GM21447 (cell line): ENCODE data around the gene PYCR2.
"Not testable (repeated sequence)": the region's sequence is repeated elsewhere in the genome, so short reads cannot be mapped to it uniquely, and the experiment has no call there.

ENCODE experiments used
- ATAC-seq: cut with Tn5 transposase; IDR thresholded peaks from one replicate; pipeline ENCODE4 v1.9.1; 2021; ENCODE audit not compliant: unreplicated experiment

The PYCR2 gene

GRCh38 chr1:225923692-225924555, at the start of gene PYCR2:
TSS of gene PYCR2 (minus strand) at chr1:225924250. CDS start at chr1:225924110, 140 bp downstream.
- ATAC-seq: peak; percentile 98

DNA sequence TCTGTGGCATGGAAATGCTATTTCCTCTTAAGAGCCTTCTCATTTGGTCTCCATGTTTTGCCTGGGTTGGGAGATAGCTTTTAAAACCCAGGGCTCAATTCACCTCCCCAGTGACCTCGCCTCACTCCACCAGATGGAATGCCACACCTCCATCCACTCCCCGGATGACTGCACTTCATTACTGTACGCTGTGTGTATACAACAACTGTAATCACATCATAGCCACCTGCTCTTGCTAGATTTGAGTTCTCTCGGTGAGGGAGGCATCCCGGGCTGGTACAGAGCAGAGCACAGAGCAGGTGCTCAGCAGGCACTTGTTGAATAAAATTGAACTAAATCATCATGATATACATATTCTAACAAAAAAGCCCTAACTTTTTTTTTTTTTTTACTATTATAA, 49.1 kb upstream of the PYCR2 start:
- no peak for ATAC-seq

- ATAC-seq: no peak
These were observed 48.5 kb upstream of the PYCR2 start for GRCh38 chr1:225972344-225973152.

GRCh38 chr1:225970592-225971157, 46.6 kb upstream of the PYCR2 start:
- ATAC-seq: not testable (repeated sequence)

- ATAC-seq: not testable (repeated sequence)
These were observed 45.7 kb upstream of the PYCR2 start for GRCh38 chr1:225969751-225970150.

DNA sequence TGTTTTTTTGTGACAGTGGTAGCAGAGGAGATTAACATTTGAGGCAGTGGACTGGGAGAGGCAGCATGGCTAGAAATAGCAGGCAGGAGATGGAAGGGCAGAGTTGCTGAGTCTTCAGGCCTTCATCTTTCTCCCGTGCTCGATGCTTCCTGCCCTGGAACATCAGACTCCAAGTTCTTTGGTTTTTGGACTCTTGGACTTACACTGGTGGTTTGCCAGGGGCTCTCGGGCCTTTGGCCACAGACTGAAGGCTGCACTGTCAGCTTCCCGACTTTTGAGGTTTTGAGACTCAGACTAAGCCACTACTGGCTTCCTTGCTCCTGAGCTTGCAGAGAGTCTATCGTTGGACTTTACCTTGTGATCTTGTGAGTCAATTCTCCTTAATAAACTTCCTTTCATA, 41.2 kb upstream of the PYCR2 start:
- no peak for ATAC-seq

GRCh38 chr1:225963735-225964530, 39.9 kb upstream of the PYCR2 start:
- no peak for ATAC-seq

GRCh38 chr1:225962440-225962975, 38.5 kb upstream of the PYCR2 start:
- peak; percentile 82 for ATAC-seq

GRCh38 chr1:225961659-225962439, 37.8 kb upstream of the PYCR2 start:
- peak; percentile 9 for ATAC-seq

DNA sequence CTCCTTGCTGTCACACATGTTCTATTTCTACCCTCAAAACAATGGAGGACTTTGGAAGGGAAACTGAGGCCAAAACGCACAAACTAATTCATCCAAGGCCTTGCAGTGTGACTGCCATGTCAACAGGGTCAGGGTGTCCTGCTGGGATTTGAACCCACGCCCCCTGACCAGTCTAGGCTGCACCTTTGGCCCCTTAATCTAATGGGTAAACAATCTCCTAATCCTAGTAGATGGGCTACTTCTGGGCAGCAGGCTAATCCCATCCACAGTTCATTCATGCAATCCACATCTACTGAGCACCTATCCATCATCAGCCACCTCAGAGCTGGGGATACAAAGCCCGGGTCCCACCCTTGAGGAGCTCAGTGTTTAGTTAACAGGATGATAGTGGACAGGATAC, 34.0 kb upstream of the PYCR2 start:
- ATAC-seq: no peak

- ATAC-seq: no peak
These were observed 30.7 kb upstream of the PYCR2 start for GRCh38 chr1:225954753-225955152.

DNA sequence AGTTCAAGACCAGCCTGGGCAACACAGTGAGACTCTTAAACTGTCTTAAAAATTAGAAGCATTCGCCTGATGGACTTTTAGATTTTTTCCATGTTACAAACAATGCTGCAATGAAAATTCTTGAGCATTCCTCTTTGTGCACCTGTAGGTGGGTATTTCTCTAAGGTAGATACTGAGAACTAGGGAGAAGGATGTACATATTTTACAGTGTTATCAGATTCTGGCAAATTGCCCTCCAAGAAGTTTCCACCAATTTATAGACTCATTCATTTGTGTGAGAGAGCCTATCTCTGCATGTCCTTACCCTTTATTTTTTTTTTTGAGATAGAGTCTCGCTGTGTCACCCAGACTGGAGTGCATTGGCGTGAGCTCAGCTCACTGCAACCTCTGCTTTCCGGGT, 29.3 kb upstream of the PYCR2 start:
- no peak for ATAC-seq

- no peak for ATAC-seq
These were observed 27.0 kb upstream of the PYCR2 start for GRCh38 chr1:225950905-225951497.

DNA sequence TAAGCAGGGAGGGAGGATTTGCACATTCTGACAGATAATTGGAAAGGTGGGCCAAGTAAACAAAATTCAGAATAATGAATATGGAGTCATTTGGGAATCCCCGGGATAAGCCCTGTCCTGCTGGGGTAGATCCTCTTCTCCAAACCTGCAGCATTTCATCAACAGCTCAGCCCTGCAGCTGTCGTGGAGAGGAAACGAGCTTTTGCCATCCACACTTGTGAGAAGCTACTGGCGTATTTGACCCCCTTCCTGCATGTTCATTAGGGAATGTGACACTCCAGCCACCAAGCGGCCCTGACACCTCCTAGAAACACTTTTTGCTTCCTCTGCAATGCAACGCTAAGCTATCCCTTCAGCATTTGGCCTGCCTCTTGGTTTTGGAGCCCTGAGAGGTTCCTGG, 25.0 kb upstream of the PYCR2 start:
- no peak for ATAC-seq

DNA sequence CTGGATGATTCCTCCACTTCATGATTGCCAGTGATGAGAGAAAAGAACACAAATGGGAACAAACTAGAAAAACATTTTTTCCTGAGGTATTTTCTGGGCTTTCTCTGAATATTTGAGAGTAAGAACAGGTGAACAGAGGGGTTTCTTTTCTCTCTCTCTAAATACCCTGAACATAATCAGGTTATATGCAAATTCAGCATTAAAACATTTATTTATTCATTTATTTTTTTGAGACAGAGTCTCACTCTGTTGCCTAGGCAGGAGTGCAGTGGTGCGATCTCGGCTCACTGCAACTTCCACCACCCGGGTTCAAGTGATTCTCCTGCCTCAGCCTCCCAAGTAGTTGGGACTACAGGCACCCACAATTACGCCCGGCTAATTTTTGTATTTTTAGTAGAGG, 22.8 kb upstream of the PYCR2 start:
- ATAC-seq: no peak

DNA sequence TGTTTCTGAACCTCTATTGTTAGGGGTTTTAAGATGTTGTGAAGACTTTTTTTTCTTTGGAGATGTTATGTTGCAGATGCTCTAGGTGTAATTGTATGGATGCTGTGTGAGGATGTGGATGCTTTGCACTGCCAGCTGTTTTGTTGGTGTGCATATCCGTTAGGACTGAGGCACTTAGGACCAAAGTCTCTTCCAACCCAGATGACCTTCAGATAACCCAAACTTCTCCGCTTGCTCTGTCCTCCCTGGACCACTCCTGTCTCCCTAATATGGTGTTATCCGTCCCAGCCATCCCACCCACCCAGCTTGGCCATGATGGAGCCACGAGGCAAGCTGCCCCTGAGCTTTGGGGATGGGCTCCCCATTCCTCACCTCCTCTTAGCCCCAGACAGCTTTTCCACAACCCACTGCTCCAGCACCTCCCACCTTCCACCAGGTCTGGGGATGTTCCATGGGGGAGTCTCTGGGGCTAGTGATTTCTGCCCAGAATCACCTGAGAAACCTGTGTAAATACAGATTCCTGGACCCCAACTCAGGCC, 22.1 kb upstream of the PYCR2 start:
- ATAC-seq: no peak

- ATAC-seq: no peak
These were observed 21.5 kb upstream of the PYCR2 start for GRCh38 chr1:225945564-225945963.

- ATAC-seq: peak; percentile 56
These were observed 20.9 kb upstream of the PYCR2 start for GRCh38 chr1:225944951-225945350.

DNA sequence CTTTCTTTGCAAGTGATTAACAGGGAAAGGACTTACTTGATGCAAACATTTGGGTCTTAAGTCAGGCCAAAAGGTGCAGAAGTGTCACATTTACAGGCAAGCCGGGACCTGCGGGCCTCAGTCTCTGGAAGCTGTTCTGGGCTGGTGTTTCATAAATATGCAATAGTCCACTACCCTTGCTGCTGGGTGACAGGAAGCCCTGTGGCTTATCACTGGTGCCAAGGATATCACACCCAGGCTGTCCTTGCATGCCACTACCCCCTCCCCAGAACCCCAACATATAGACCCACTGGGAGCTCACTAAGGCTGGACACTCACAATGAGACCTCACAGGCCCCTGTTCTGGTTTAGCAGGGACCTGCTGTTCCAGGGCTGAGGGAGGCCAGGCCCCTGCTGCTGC, 20.3 kb upstream of the PYCR2 start:
- no peak for ATAC-seq
